ENCODE results near the gene NT5DC1.
"Not testable (repeated sequence)": the region's sequence is repeated elsewhere in the genome, so short reads cannot be mapped to it uniquely, and the experiment has no call there.

The NT5DC1 gene

DNA sequence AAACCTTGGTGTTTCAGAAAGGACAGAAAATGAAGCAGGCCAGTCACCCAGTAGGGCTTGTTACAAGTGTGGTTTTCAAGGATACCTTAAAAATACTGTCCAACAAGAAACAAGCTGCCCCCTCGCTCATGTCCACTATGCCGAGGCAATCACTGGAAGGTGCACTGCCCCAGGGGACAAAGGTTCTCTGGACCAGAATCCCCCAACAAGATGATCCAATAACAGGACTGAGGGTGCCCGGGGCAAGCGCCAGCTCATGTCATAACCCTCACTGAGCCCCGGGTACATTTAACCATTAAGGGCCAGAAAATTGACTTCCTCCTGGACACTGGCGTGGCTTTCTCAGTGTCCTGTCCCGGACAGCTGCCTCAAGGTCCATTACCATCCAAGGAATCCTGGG, 6.6 kb upstream of the NT5DC1 start:
- DNase-seq = no peak

DNA sequence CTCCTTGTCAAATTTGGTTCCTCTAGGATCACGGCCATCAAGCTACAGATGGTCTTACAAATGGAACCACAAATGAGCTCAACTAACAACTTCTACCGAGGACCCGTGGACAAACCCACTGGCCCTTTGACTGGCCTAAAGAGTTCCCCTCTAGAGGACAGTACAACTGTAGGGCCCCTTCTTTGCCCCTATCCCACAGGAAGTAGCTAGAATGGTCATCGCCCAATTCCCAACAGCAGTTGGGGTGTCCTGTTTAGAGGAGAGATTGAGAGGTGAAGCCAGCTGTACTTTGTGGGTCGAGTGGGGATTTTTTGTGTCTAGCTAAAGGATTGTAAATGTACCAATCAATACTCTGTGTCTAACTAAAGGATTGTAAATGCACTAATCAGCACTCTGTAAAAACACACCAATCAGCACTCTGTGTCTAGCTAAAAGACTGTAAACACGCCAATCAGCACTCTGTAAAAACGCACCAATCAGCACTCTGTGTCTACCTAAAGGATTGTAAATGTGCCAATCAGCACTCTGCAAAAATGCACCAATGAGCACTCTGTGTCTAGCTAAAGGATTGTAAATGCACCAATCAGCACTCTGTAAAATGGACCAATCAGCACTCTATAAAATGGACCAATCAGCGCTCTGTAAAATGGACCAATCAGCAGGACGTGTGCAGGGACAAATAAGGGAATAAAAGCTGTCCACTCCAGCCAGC, 4.4 kb upstream of the NT5DC1 start:
- DNase-seq = not testable (repeated sequence)

DNA sequence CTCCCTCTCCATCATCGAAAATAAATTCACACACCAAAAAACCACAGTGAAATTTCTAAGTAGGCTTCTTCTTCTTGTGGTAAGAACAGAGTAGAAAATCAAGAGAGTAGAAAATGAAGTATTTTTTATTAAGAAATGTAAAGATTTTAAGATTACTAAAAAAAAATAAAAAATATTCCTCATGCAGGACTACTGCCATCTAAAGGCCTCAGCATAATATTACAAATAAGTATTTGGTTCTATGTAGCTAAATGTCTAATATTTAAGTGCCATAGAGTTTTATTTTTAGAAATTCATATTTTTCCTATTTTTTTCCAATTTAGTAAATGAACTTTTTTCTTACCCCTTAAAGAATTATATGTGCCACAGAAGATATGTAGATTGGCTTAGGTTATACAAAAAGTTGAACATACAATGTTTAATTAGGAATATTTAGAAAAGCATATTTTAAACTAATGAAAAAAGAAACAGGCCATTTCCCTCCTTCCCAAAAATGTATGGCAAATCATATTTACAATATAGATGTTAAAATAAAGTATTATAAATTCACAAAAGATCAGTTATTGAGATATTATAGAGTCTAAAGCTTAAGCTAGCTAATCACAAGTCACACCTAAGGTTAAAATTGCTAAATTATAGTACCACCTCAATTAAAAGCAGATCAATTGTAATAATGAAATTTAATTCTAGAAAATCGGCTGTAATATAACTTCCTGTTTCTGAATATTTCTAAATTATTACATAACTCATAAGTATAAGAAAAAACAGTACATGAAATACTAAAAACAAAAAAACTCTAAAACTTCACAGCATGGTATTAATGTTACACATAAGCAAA, 3.5 kb upstream of the NT5DC1 start:
- no peak for DNase-seq

DNA sequence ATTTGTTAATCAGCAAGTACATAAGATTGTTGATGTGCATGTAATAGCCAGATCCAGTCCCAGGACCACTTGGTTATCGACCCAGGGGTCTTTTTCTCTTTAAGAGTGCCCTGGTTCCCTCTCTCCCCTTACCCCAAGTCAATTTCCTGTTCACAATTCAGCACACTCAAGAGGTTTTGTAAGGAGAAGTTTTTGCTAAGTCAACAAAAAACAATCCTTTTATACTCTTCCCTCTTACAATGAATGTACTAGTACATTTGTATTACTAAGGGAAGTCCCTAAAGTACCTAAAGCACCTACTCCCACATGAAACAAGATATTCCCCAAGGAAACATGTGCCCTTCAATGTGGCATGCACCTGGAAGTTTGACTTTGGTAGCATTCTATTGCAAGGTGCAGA, 1.6 kb upstream of the NT5DC1 start:
- no peak for DNase-seq

DNA sequence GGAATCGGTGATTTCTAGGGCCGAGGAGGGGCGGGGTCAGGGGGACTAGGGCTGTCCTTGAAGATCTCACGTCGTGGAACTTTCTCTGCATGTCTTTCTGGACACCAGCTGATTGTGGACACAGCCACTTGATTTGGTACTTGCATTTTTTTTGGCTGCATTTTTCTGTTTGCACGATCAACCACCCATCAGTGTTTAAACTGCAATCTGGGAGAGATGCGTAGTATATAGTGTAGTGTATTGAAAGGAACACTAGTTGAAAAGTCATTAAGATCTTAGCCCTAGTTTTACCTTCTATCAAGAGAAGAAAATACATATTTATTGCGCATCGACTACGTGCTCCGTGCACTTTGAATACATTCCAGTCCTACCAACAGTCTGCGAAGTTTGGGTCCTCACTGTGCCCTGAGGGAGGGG, 657 bp downstream of the NT5DC1 start:
- no peak for DNase-seq

DNA sequence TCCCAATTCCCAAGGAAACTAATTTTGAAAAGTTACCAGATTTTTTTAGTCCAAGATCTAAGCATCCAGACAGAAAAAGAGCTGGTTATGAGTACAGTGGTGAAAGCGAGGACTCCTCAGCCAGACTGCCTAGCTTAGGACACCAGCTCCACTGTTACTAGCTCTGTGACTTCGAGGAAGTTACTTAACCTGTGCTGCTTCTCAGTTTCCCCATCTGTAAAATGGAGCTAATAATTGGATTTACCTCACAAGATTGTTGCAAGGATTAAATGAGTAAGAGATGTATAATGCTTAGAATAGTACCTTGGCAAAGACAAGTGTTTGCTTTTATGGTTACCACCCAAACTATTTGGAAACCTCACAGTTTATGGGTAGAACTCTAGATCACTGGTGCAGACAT, 1.1 kb downstream of the NT5DC1 start:
- DNase-seq = no peak

DNA sequence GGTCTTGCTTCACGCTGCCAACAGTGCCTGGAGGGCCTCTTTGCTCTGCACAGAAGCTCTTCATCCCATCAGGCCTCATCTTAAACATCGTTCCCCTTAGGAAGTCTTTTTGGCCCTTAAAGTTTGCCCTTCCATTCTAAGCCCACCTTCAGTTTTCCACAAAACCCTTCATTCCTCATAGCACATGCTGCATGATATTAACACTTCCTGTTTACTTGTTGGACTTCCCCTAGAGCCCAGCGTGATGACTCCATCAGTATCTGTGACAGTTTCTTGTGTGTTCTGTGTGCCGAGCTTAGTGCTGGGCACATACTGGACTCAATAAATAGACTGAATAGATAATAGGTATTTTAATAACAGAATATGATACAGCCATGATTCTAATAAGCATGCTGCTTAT, 2.2 kb downstream of the NT5DC1 start:
- DNase-seq = no peak

DNA sequence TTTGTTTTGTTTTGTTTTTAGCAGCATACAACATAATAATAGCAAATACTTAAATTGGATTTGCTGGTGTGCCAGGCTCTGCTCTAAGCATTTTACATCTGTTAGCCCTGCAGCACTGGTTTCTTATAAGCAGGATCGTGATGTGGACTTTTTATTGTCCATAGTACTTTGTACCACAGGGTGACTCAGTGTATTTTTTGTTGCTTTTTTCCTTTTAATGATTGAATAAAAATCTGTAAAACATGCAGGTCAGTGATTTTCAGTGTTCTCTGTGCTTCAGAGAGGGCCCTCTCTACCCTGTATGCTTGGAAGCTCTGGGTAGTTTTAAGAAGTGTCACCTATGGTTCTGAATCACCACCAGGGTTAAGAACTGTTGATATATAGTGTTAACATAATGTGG, 4.0 kb downstream of the NT5DC1 start:
- DNase-seq = no peak

DNA sequence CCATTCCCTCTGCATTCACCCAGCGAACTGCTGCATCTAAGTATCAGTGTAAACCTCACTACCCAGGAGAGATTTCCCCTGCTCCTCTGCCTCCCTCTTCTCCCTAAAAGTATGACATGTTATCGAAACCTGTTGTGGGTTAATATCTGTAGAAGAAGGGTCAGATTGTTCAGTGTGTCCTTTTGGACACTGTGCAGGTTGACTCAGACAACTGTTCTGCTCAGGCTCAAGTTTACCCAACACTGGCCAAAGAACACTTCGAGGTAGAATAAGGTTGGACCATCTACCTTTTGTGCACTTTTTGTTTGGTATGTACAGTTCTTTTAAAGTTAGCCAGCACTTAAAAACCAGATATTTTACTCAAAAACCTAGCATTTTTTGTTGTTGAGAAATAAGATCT, 4.6 kb downstream of the NT5DC1 start:
- no peak for DNase-seq

DNA sequence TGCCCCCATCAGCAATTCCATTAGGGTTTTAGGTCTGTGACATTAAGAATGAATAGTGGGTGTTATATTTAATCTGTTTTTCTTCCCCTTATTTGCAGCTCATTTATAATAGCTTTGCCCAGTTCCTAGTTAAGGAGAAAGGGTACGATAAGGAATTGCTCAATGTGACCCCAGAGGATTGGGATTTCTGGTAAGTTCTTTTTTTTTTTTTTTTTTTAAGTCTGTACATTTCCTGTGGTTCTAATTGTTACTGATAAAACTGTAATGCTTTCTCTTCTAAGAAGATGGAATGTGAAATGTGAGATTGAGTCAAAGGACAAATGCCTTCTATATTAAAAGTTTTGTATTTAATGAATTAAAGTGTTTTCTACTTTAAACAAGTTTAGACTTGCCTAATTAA, 5.5 kb downstream of the NT5DC1 start:
- no peak for DNase-seq

DNA sequence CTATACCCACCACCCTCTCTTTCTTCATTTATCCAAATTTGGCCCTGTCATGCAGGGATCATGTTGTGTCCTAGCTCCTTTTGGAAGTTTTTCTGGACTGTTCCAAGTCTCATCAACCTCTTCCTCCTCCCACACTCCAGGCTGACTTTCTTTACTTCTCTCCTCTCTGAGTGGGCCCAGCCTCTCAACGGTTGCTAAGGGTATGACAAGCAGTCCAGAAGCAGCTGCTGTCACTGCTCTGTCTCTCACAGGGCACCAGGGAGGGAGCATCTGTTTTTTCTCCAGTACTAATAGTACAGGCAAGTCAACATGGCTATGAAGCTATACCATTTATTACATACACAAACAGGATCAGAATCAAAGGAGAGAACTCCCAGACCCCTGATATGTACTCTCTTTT, 8.2 kb downstream of the NT5DC1 start:
- DNase-seq = no peak

DNA sequence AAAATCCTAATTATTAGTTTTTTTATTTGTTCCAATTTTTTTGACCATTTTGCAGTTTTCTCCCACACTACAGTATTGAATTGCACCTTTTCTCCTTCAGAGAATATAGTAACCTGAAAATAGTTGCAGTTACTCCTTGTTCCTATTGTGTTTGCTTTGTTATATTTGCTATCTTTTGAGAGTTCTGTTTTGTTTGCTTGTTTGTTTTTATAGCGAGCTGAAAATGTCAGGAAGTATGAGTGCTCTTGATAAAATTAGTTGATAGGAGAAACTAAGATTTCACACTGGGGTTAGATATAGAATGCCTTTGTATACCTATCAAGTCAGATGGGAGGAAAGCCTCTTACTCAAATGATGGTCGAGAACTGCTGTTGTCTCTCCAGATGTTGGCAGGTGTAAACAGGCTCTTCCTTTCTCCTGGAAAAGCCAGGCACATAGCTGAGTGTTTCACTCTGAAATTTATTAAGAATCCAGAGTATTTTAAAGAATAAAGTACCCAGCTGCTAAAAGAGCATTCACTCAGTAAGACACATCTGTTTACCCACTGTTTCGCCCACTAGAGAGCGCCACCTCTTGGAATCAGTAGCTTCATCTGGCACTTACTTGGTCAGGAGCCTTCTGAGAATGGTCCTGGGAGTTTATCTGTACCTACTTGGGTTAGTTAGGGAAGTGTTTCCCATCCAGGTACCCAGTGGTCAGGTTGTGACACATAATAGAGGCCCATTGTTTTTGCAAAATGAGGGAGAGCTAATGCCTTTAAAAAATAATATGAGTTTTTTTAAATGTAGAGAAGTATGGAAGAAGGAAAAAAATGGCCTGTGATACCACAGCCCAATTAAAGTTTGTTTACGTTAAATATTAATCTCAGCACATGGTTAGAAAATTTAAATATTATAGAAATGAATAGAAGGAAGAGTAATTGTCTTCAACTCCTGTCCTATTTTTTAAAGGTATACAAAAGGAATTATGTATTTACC, 11.2 kb downstream of the NT5DC1 start:
- DNase-seq = no peak

DNA sequence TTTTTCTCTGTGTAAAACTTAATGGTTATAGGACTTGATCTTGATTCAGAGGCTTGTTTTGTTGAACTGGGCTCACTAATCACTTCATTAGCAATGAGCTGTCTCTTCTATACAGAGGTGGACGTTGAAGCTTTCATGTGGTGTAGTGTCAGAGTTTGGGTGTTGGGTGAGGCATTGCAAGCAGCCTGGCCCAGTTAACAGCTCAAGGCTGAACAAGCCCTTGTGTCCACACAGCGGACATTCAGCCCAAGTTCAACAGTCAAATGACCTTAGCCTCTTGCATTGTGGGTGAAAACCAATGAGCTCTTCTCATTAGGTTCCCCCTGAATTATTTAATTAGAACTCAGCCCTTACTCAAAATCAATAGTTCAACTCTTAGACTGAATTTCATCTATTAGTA, 12.7 kb downstream of the NT5DC1 start:
- no peak for DNase-seq

DNA sequence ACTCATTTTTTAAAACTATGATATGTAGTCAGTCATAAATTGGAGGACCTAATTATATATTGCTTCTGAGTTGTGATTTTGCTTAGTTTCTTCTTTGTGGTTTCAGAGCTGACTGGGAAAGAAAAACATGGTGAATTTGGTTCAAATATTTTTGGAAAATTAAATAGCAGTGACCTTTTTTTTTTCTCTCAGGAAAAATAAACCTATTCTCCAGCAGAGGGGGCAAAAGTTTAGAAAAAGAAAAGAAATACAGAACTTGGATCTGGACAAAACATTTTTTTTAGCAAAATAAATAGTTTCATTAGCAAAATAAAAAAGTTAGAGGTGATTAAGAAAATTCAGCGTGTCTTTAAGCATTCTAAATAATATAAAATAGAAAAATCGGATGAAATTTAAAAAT, 15.1 kb downstream of the NT5DC1 start:
- no peak for DNase-seq

DNA sequence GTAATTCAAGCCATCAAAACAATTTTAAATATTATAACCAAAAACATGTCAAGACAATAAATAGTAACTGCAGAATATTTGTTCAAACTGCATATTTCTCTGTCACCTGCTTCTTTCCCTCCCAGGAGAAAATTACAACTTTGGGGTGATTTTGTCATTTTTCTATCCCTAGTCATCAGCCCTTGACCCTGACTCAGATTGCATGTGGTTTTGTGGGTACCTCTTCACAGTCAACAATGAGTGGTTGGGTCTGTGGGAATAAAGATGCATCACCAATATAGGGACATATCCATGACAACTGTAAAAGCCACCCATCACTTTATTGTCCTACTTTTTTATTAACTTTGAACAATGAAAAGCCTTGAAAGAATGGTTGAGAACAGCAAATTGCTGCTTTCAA, 18.0 kb downstream of the NT5DC1 start:
- no peak for DNase-seq

DNA sequence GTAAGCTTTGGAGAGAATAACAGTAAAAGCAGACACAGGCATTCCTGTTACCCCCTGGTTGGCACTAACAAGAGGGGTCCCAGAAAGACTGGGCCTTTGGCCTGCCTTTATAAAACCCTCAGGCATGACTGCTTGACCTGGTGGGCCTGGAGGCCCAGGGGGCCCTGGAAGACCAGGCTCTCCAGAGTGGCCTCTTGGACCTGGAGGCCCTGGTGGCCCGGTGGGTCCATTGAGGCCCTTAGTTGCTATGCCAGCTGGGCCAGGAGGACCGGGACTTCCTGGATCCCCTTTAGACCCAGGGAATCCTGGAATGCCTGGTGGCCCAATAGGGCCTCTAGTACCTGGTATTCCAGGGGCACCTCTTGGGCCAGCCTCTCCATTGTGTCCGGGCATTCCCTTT, 19.8 kb downstream of the NT5DC1 start:
- DNase-seq = no peak

DNA sequence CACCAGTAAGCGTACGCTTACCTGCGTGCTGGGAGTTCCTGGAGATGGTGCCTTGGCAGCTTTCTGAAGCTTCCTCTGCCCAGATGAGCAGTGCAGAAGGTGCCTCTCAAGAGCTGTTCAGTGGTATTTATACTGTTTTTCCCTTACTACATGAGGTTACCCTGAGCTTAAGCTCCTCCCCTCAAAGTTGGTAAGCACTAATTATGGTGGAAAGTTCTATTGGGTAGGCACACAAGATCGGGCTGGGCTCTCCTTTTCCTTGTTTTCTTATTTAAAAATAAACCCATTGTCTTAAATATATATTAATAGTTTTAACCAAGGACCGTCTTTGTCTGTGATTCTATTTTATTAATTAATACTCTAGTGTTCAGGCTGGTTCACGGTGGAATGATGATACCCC, 25.4 kb downstream of the NT5DC1 start, which contains the start of gene COL10A1:
Gene COL10A1, minus strand, starts transcription at position 101 of the 400 bp plus-strand sequence. CDS start 640 bp downstream, outside the sequence.
- DNase-seq = no peak

DNA sequence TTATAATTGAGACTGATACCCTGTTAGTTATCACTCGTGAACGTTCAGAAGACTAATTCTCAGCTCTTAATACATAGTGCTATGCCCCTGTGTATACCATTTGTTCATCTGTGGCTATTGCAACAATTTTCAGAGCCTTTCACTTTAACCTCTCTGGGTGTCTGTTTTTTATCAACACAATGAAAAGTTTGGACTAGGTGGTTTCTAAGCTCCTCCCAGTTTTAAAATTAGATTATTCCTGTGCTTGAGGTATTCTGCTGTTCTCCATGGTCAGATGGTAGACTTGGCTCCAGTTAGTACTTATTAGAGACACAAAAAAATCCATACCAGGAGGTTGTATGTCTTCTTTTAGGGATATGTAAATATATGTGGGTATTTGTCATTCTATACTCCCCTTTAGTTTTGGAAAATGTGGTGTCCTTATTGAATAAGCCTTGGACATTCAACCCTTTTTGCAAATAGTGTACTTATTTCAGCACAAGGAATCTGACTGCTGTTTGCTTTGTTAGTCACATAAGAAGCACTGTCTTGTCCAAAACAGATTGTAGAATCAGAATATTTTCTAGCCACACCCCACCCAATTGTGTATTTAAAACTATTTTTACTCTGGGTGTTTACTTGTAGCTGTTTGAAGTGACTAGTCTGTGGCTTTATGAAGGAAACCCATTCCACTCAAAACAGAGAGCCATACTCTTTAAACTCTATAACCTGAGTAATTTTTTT, 27.3 kb downstream of the NT5DC1 start:
- DNase-seq = no peak

DNA sequence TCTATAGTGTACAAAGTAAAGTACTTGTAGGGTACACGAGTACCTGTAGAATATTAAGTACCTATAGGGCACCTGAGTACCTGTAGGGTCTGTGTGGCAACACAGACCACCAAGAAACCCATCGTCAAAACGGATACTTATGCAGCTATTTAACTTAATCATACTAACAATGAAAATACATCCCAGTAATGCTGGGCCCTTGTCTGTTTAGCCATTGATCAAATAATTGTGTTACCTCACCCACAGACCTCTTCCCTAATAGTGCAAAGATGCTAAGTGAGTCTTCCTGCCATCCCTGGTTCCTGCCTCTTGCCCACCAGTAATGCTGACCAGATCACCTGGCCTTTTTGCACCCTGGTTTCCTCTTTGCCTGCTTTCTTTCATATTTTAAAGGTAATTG, 32.8 kb downstream of the NT5DC1 start:
- no peak for DNase-seq

DNA sequence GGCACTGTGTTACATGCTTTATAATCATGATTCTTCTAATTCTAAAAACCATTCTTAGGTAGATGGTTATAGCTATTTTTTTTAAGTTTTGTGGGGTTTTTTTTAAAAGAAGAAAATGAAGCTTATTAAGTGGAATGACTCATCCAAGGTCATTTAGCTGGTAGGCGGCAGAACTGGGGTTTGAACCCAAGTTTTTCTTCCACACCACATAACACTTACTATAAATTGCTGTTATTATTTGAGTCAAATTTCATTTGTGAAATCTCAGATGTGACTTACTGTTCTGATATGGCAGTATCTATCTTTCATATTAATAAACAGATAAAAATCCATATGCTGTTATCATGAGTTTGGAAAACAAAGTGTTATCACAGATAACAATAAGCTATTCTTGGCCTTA, 35.7 kb downstream of the NT5DC1 start:
- no peak for DNase-seq

DNA sequence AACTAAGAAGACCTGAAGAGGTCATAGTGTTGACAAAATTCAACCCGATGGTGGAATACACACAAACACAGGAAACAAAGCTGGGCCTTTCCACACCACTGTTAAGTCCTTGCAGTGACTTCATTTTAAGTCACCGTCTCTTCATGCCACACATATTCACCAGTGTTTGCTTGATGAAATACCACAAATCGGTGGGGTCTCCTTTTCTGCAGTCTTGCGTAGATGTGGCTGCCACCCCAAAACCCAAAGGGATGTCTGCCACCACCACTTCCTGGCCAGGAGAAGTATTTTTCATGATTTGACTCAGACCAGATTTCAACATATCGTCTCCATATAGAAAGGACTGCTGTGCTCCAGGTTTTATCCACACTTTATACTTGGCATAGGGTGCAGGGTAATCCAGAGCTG, 36.3 kb downstream of the NT5DC1 start:
- DNase-seq = no peak

DNA sequence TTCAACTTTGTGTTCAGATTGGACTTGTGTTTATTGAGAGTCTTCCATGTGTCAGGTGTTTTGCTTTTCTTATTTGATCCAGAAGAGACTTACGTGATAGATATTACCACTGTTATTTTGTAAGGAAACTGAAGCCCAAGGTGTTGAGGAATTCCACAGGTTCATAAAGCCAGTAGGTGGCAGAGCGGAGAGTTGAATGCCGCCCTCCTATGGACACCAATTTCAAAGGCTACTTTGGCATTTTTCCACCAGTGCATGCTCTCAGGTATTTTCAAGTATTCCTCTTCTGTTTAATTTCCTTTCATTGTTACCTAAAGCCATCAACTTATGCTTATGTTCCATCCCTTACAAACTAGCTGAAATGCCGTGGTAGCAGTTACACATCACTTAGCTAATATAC, 39.3 kb downstream of the NT5DC1 start:
- no peak for DNase-seq

DNA sequence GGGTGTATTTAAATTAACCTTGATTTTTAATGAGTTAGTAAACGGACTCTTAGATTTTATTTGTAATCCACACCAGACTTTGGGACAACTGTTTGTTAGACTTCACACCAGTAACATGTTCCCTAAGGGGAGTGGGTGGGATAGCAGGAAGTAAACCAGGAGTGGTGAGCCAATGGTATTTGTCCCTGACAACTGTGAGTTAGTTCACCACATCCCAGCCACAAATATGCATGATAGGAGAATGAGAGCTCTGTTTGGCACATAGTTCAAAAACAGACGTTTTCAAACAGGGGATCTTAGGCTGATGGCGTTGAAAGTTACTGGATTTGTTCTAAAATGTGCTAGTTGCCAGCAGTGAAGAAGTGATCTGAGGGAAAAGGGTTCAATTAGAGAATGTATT, 44.0 kb downstream of the NT5DC1 start:
- DNase-seq = no peak

Data from COR-L47 (cell line).